HEK293 (cell line): Measurements from ENCODE around the gene GOLGA2.

Experiments
- CTCF ChIP-seq: fragments of 450-650 bp; formaldehyde crosslinking; IDR thresholded peaks from 2 replicates; pipeline ENCODE4 v1.5.1; 2016; ENCODE audit warnings: missing biosample characterization, missing genetic modification characterization
- ZBTB7A ChIP-seq: fragments of 450-650 bp; formaldehyde crosslinking; IDR thresholded peaks from 2 replicates; pipeline ENCODE4 v1.5.1; 2016; ENCODE audit warnings: low read depth, missing biosample characterization, missing genetic modification characterization
- ZFP3 ChIP-seq: fragments of 450-650 bp; formaldehyde crosslinking; IDR thresholded peaks from 2 replicates; pipeline ENCODE4 v1.5.1; 2016; ENCODE audit warnings: low read depth, missing biosample characterization, missing genetic modification characterization
- ZNF362 ChIP-seq: fragments of 450-650 bp; formaldehyde crosslinking; IDR thresholded peaks from 2 replicates; pipeline ENCODE4 v1.5.1; 2016; ENCODE audit warnings: missing biosample characterization, missing genetic modification characterization
- ZNF521 ChIP-seq: fragments of 450-650 bp; formaldehyde crosslinking; IDR thresholded peaks from 2 replicates; pipeline ENCODE4 v1.5.1; 2017; ENCODE audit warnings: missing biosample characterization, mild to moderate bottlenecking, missing genetic modification characterization
- ZNF677 ChIP-seq: fragments of 450-650 bp; IDR thresholded peaks from 2 replicates; pipeline ENCODE4 v1.5.0; 2018; ENCODE audit warnings: missing biosample characterization, mild to moderate bottlenecking, missing genetic modification characterization, moderate library complexity

DNA sequence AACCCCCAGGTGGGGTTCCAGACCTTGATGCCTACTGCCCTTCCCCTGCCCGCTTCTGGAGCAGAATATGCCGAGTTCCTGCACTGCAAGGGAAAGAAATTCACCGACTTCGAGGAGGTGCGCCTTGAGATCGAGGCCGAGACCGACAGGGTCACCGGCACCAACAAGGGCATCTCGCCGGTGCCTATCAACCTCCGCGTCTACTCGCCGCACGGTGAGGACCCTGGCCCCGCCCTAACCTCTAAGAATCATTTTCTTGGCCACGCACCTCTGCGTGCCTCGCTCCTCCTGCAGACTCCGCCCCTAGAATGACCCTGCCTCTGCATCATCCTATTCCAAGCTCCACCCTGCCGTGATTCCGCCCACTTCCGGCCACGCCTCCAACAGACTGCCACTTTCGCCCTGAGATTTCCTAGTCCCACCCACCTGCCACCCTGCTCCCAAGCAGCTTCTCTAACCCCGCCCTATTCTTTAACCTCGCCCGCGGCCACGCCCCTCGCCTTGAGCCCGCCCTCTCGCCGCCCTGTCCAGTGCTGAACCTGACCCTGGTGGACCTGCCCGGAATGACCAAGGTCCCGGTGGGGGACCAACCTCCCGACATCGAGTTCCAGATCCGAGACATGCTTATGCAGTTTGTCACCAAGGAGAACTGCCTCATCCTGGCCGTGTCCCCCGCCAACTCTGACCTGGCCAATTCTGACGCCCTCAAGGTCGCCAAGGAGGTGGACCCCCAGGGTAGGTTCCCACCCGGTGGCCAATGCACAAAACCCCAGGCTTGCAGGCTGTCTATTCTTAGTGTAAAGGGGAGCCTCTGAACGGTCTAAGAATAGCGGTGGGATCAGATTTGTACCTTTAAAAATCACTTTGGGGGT is 57.1 kb downstream of the GOLGA2 start:
- TF ChIP-seq CTCF (tag by site-specific recombination) = no peak
- TF ChIP-seq ZNF362 = no peak
- TF ChIP-seq ZFP3 (tag by site-specific recombination) = no peak
- TF ChIP-seq ZNF677 (tag by site-specific recombination) = no peak
- no peak for TF ChIP-seq ZNF521
- TF ChIP-seq ZBTB7A (tag by site-specific recombination) = no peak
